Measurements from ENCODE around the gene ADAMTS6. TPM values are rescaled to one million over a fixed set of nuclear protein-coding genes. Genes with fewer than 3 reads are reported as not detected.

ADAMTS6 gene
- total and polyA plus RNA-seq, 11 donors, result 0.28 to 4.3 (median 3.0) TPM

DNA sequence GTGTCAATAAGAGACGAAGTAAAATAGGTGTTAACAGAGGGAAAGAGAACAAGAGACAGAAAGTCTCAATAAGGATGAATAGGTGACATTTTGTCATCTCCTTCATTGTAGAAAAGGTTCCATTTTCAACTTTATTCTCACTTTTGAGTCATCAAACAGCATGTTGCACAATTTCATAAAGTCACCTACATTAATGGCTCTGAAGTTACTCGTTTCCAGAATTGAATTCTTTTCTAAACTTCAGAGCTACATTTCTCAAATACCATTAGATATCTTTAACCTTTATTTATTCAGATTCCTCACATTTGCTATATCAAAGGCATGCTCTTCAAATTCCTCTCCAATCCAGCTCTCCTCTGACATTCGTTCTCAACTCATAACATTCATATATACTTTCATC lies 13.1 kb downstream of the ADAMTS6 start:
- DNase-seq (no peak), ATAC-seq (no peak)
- Histone ChIP-seq H3K4me3 (no peak overlapping the region), H3K27ac (no peak overlapping the region), H3K36me3 (no peaks in the 10 kb centered on the region), H3K9me3 (no peaks in the 10 kb centered on the region), H3K27me3 (no peaks in the 10 kb centered on the region), H3K4me1 (no peaks in the 10 kb centered on the region)
- WGBS, 4 donors, result 71 to 78% (median 75%) methylated on average over 3 of the region's 3 CpGs
- no peak for TF ChIP-seq POLR2A (IDR thresholded peaks at IDR 0.05)
- TF ChIP-seq CTCF (IDR thresholded peaks at IDR 0.05), result no peak
- intact Hi-C loops (cut with DNase I), result no loop called here

DNA sequence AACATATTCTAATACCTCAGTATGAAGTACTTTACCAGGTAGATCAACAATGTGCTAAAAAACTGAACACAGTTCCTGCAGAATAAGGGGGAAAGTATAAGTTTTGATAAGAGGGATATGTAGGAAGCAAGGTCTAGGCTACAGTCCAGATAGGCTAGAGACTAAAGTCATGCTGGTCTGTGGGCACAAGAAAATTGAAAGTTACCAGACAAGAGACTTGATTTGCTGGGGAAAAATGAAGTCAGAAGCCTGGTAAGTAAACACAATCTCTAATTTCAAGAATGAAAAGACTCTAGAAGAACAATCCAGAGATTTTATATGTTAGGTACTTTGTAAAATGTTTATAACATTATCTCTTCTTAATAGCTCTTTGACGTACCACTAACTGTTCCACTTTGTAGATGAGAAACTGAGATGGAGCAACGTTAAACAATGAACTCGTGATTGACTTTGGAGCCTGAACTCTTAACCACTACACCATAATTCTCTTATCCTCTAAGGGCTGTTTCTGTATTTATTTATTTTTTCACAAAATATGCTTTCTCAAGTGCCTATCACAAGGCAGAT lies 19.5 kb downstream of the ADAMTS6 start:
- WGBS, 4 donors, result 60 to 78% (median 77%) methylated on average over 3 of the region's 3 CpGs
- no peaks in the 10 kb centered on the region for H3K9me3 ChIP-seq
- peaks cover 0 to 4% (median 0%) of the 10 kb centered on the region in 9 donors for H3K36me3 ChIP-seq
- TF ChIP-seq CTCF (IDR thresholded peaks at IDR 0.05) (no peak), POLR2A (IDR thresholded peaks at IDR 0.05) (no peak)
- DNase-seq (no peak), ATAC-seq (no peak)
- no peak overlapping the region for H3K4me3 ChIP-seq
- H3K27ac ChIP-seq, result no peak overlapping the region
- intact Hi-C loops (cut with DNase I), result no loop called here
- H3K27me3 ChIP-seq, result no peaks in the 10 kb centered on the region
- no peaks in the 10 kb centered on the region for H3K4me1 ChIP-seq

GRCh38 chr5:65461490-65461889 lies 20.2 kb downstream of the ADAMTS6 start:
- Histone ChIP-seq H3K9me3 (no peaks in the 10 kb centered on the region), H3K36me3 (peaks cover 0 to 4% (median 0%) of the 10 kb centered on the region in 9 donors), H3K27me3 (no peaks in the 10 kb centered on the region), H3K27ac (no peak overlapping the region), H3K4me3 (no peak overlapping the region), H3K4me1 (no peaks in the 10 kb centered on the region)
- ATAC-seq, result no peak
- TF ChIP-seq POLR2A (IDR thresholded peaks at IDR 0.05), result no peak
- no peak for TF ChIP-seq CTCF (IDR thresholded peaks at IDR 0.05)
- DNase-seq, result no peak
- intact Hi-C loops (cut with DNase I), result no loop called here

DNA sequence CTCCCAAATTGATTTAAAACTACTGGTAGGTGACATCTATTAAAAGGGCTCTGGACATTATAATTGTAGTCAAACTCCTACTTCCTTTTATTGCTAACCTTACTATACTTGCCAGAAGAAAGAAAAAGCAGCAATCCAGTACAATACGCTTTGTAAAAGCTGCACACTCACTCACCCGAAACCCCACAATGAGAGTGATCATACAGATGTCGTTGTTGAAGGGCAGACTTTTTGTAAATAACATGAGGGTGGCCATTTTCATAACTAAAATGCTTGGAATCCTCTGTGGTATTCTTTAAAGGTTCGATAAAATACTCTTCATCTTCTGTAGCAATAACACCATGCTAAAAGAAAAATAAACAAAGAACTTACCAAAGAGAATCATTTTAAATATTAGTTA lies 21.7 kb downstream of the ADAMTS6 start:
- DNase-seq, result no peak
- Histone ChIP-seq H3K4me3 (no peak overlapping the region), H3K27ac (no peak overlapping the region), H3K4me1 (no peaks in the 10 kb centered on the region), H3K36me3 (peaks cover 0 to 4% (median 0%) of the 10 kb centered on the region in 9 donors), H3K9me3 (no peaks in the 10 kb centered on the region), H3K27me3 (no peaks in the 10 kb centered on the region)
- intact Hi-C loops (cut with DNase I), result no loop called here
- ATAC-seq, result no peak
- WGBS, 4 donors, result 84 to 92% (median 91%) methylated on average over 4 of the region's 4 CpGs
- TF ChIP-seq POLR2A (IDR thresholded peaks at IDR 0.05) (no peak), CTCF (IDR thresholded peaks at IDR 0.05) (no peak)

Data from heart left ventricle (tissue), 16 donors.